ENCODE measurements around the gene APLP2.

DNA sequence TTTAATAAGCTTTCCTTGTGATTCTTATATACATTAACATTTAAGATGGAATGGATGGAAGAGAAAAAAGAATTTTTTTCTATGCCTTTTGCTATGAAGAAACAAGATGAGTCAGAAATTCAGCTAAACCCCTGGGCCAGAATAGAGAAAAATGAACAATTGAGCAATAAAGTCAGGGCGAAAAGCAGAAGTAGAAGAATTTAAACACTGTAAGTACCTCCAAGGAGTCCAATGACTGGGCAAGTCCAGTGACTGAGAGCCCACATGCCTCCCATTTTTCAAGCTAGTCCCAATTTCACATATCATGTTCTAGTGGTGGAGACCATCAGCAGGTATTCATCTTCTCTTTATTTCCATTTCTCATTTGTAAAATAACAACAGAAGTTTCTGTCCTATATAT lies 18.6 kb upstream of the APLP2 start:
- TF ChIP-seq, protein P1, sequence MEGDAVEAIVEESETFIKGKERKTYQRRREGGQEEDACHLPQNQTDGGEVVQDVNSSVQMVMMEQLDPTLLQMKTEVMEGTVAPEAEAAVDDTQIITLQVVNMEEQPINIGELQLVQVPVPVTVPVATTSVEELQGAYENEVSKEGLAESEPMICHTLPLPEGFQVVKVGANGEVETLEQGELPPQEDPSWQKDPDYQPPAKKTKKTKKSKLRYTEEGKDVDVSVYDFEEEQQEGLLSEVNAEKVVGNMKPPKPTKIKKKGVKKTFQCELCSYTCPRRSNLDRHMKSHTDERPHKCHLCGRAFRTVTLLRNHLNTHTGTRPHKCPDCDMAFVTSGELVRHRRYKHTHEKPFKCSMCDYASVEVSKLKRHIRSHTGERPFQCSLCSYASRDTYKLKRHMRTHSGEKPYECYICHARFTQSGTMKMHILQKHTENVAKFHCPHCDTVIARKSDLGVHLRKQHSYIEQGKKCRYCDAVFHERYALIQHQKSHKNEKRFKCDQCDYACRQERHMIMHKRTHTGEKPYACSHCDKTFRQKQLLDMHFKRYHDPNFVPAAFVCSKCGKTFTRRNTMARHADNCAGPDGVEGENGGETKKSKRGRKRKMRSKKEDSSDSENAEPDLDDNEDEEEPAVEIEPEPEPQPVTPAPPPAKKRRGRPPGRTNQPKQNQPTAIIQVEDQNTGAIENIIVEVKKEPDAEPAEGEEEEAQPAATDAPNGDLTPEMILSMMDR (conservative IDR thresholded peaks at IDR 0.05; ENCODE audit: low read depth, low read length): no peak
- TF ChIP-seq, protein P2, sequence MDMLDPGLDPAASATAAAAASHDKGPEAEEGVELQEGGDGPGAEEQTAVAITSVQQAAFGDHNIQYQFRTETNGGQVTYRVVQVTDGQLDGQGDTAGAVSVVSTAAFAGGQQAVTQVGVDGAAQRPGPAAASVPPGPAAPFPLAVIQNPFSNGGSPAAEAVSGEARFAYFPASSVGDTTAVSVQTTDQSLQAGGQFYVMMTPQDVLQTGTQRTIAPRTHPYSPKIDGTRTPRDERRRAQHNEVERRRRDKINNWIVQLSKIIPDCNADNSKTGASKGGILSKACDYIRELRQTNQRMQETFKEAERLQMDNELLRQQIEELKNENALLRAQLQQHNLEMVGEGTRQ (IDR thresholded peaks at IDR 0.05; ENCODE audit: low read depth, low read length): no peak
- TF ChIP-seq RCOR1 (IDR thresholded peaks at IDR 0.05; ENCODE audit: insufficient replicate concordance, low read length) (no peak), CHD1 (IDR thresholded peaks at IDR 0.05; ENCODE audit: low read depth, low read length) (no peak)
